IgD-negative memory B cell (primary cell): ENCODE data around the gene CCNY. TPM values are rescaled to one million over a fixed set of nuclear protein-coding genes. Genes with fewer than 3 reads are reported as not detected.
"Not testable (repeated sequence)": the region's sequence is repeated elsewhere in the genome, so short reads cannot be mapped to it uniquely, and the experiment has no call there.

Experiments
- H3K27ac Mint-ChIP-seq, 3 donors: one replicate each; pipeline ENCODE4 v1.8.0; 2020 to 2022; ENCODE audit warnings: mild to moderate bottlenecking in 3 of 3, mixed read lengths in 3 of 3, moderate library complexity in 1 of 3
- H3K27me3 Mint-ChIP-seq: one replicate; pipeline ENCODE4 v1.8.0; 2021; ENCODE audit warnings: mixed read lengths
- H3K36me3 Mint-ChIP-seq: one replicate; pipeline ENCODE4 v1.8.0; 2020; ENCODE audit warnings: mild to moderate bottlenecking, mixed read lengths
- H3K4me1 Mint-ChIP-seq, 3 donors: one replicate each; pipeline ENCODE4 v1.8.0; 2020 to 2022; ENCODE audit warnings: mixed read lengths in 3 of 3, mild to moderate bottlenecking in 1 of 3
- H3K4me3 Mint-ChIP-seq, 4 donors: one replicate each; pipeline ENCODE4 v1.8.0; 2020 to 2022; ENCODE audit warnings: mild to moderate bottlenecking in 4 of 4, mixed read lengths in 4 of 4, moderate library complexity in 3 of 4
- H3K9me3 Mint-ChIP-seq, 3 donors: one replicate each; pipeline ENCODE4 v1.8.0; 2020 to 2021; ENCODE audit warnings: mixed read lengths in 3 of 3, mild to moderate bottlenecking in 1 of 3
- polyA plus RNA-seq: library from polyadenylated mRNA; unstranded; fragments of 300-500 nt; fragmentation: Illumina TruSeq; gene quantifications from one replicate; pipeline ENCODE4 v1.2.3, GENCODE V29; 2021

The CCNY gene
- polyA plus RNA-seq, 1 donor from 2014 or later: 8.3 TPM

DNA sequence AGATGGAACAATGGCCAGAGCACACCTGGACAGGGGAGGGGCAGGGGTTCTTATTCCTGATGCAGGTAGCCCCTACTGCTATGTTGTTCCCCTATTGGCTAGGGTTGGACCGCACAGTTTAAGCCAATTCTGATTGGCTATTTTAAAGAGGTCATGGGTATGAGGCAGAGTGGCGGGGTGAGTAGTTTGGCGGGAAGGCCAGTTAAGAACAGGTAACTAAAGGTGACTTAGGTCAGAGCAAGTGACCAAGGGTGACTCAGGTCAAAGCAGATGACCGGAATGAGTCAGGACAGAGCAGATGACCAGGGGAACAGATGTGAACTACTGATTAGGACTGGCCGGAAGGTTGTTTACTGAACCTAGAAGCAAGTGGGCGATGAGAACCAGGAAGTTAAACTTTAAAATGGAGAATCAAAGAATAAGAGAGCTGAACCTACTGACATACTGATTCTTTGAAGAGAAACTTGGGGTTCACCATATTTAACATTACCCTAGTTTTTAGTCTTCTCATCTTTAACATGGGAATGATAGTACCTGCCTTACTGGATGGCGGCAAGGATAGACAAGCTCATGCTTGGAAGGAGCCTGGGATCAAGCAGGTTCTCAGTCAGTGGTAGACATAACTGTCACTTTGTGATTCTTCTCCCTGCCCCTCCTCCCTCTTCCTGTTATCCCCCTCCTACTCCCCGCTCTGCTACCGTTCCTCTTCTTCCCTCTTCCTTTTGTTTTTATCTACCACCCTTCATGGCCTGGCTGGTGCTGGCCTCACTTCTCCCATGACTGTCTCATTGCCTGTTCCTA lies 55.0 kb downstream of the CCNY start:
- Mint-ChIP-seq H3K4me1 (peaks cover 26 to 45% (median 45%) of the 10 kb centered on the region in 3 donors), H3K27me3 (no peaks in the 10 kb centered on the region), H3K27ac (no peak overlapping the region), H3K4me3 (peak overlapping the region in 2 of 4 donors; percentile 14 to 34), H3K9me3 (peaks cover 0 to 11% (median 3%) of the 10 kb centered on the region in 3 donors), H3K36me3 (peaks cover 10% of the 10 kb centered on the region)

DNA sequence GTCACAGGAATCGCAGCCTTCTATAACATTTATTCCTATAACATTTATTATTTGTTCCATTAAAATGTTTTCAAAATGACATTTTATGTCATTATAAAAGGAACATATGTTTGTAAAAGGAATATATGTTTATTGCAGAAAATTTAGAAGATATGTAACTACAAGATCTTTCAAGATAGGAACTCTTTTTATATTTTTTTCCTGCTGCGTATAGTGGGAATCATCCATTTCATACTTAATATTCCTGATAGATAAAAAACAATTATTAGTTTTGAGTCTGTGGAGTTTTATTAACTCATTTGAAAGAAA lies 55.6 kb downstream of the CCNY start:
- Mint-ChIP-seq H3K4me1 (peaks cover 27 to 50% (median 41%) of the 10 kb centered on the region in 3 donors), H3K27ac (no peak overlapping the region), H3K4me3 (no peak overlapping the region), H3K27me3 (no peaks in the 10 kb centered on the region), H3K36me3 (peaks cover 10% of the 10 kb centered on the region), H3K9me3 (peaks cover 0 to 11% (median 3%) of the 10 kb centered on the region in 3 donors)

DNA sequence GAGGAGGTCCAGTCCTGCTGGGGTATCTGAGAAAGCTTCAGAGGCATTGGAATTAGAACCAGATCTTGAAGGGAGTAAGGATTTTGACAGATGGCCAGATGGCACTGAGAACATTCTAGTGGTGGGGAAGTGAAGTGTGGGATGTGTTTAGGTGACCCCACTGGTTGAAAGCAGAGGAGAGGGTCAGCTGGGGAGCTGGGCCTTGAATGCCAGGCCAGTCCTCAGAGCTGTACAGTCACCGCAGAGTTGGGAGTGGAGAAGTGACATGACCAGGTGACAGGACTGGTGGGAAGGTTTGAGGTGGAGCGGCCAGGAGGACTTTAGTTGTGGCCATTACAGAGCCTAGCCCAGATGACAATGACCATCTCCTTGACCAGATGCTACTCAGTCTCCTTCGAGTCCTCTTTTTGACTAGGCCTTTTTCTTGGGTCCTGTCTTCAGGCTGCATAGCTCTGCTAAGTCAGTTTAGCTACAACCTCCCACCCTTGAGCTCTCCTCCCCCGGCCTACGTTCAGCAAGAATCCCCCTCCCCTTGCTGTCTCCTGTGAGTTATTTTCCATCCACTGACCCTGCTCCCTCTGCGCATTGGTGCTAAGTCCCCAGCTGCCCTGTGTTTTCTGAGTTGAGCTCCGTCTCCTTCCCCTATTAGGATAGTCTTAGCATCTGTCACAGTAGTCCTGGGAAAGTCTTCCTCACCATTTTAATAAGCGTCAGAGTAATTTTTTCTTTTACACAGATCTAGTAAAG lies 56.3 kb downstream of the CCNY start:
- Mint-ChIP-seq H3K36me3 (peaks cover 10% of the 10 kb centered on the region), H3K4me1 (peaks cover 28 to 51% (median 38%) of the 10 kb centered on the region in 3 donors), H3K4me3 (no peak overlapping the region), H3K9me3 (peaks cover 0 to 11% (median 3%) of the 10 kb centered on the region in 3 donors), H3K27ac (no peak overlapping the region), H3K27me3 (no peaks in the 10 kb centered on the region)

DNA sequence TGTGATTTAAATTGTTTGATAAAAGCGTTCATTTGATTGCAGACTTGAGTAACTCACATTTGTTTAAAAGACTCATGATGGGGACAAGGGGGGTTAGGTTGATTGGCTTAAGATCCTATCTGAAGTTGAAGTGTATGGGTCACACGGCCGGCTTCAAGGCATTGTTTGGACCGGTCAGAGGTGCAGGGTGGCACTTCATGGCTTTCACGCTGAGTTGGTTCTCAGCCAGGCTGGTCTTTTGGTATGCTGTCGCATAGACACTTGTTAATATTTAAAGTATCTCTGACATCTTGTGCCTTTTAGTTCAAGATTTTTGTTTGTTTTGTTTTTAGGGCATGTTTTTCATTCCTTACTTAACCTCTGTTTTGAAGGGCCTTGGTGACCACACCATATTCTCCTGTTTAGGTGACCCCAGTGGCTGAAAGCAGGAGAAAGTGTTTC lies 58.1 kb downstream of the CCNY start:
- Mint-ChIP-seq H3K4me3 (peak overlapping the region in 2 of 4 donors; percentile 30 to 47), H3K9me3 (peaks cover 0 to 11% (median 3%) of the 10 kb centered on the region in 3 donors), H3K27ac (no peak overlapping the region), H3K27me3 (no peaks in the 10 kb centered on the region), H3K36me3 (peaks cover 10% of the 10 kb centered on the region), H3K4me1 (peaks cover 30 to 54% (median 35%) of the 10 kb centered on the region in 3 donors)

DNA sequence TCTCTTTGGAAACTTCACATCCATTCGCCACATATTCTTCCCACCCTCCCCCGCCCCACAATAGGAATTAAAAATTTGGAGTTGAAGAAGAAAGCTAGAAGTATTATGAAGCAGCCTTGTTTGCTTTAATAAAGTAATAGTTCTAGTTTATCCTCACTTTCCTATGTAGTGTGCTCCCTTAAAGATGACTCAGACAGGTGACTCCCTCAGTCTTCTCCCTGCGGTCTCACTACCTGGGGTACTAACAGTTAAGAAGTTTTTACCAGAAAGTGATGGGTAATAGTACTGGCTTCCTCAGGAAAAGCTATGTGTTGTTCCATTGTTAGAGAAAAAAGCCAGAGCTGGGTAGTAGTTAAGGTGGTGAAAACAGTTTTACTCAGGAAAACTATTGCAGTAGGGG lies 58.6 kb downstream of the CCNY start:
- Mint-ChIP-seq H3K27me3 (no peaks in the 10 kb centered on the region), H3K4me3 (peak overlapping the region in 1 of 4 donors; percentile 19), H3K27ac (no peak overlapping the region), H3K9me3 (peaks cover 0 to 7% (median 3%) of the 10 kb centered on the region in 3 donors), H3K4me1 (peaks cover 35 to 59% (median 40%) of the 10 kb centered on the region in 3 donors), H3K36me3 (peaks cover 7% of the 10 kb centered on the region)

DNA sequence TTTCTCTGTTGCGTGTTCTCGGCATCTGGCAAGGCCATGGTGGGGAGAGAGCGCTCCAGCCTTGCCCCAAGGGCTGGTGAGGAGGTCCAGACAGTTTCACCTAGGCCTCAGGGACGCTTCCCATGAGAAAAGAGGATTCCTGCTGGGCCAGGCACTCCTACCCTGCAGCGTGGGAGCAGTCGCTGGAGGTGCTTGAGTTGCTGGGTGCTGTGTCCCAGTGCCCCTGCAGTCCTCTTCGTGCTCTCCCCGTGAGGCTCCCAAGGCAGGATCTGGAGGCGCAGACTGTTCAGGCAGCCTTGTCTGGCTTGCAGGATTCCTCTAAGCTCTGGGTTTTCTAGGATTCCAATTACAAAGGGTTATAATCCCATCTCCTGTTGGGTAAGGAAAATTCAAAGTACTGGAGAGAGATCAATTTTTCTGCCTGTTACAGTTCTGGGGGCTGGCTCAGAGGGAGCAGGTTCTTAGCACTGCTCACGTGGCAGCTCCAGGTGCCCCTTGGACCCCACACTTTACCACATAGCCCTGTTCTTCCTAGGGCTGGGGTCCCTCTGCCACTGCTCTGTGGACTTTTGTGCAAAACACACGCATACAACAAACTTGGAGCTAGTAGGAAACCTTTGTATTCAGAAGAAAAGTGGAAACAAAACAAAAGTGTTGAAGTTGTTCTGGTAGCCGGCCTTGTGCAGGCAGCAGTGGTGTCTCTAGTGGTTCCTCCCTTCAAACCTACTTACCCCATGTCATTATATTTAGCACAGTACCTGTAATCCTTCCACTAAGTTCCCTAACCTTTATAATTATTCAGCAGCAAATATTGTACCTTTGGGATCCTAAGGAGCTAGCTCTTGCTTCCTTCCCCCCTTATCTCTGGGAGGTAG lies 60.5 kb downstream of the CCNY start:
- Mint-ChIP-seq H3K4me1 (peaks cover 36 to 57% (median 38%) of the 10 kb centered on the region in 3 donors), H3K27ac (no peak overlapping the region), H3K9me3 (no peaks in the 10 kb centered on the region), H3K4me3 (no peak overlapping the region), H3K36me3 (peaks cover 1% of the 10 kb centered on the region), H3K27me3 (no peaks in the 10 kb centered on the region)

DNA sequence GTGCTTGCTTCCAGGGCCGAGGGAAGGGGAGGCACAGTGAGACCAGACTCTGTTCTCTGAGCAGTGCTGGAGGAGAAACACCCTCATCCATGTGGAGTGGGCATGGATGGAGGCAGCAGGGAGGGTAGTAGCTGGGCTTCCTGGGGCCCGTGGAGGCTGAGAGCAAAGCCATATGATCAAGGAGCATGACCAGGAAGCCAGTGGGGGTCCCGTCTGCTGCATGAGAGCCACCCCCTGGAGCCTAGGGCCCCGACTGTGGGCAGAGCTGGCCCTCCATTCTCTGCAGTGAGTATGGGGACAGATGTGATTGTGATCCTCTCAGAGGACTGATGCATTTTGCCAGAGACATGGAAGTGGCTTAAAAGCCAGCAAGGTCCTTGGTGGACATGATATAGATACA lies 61.6 kb downstream of the CCNY start:
- Mint-ChIP-seq H3K27ac (peak overlapping the region in 1 of 3 donors; percentile 37), H3K4me1 (peaks cover 35 to 49% (median 36%) of the 10 kb centered on the region in 3 donors), H3K9me3 (no peaks in the 10 kb centered on the region), H3K27me3 (no peaks in the 10 kb centered on the region), H3K4me3 (no peak overlapping the region), H3K36me3 (peaks cover 1% of the 10 kb centered on the region)

DNA sequence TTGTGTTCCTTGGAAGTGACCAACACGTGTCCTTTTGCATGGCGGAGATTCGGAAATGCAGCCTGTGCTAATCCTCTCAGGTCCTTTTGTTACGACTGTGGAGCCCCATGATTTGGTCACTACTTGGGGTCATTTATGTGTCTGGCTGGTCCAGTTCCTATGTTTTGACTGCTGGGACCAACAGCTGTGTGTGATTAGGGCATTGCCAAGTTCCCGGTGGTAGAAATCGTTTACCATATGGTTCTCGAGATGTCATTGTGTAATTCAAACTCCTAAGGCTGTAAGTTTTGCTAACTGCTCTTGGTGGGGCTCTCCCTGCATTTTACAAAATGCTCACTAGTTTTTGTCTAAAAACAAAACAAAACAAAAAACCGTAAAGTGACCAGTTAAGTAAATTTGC lies 62.0 kb downstream of the CCNY start:
- no peaks in the 10 kb centered on the region for H3K9me3 Mint-ChIP-seq
- peaks cover 32 to 46% (median 36%) of the 10 kb centered on the region in 3 donors for H3K4me1 Mint-ChIP-seq
- peaks cover 1% of the 10 kb centered on the region for H3K36me3 Mint-ChIP-seq
- H3K27ac Mint-ChIP-seq: no peak overlapping the region
- H3K27me3 Mint-ChIP-seq: no peaks in the 10 kb centered on the region
- no peak overlapping the region for H3K4me3 Mint-ChIP-seq

DNA sequence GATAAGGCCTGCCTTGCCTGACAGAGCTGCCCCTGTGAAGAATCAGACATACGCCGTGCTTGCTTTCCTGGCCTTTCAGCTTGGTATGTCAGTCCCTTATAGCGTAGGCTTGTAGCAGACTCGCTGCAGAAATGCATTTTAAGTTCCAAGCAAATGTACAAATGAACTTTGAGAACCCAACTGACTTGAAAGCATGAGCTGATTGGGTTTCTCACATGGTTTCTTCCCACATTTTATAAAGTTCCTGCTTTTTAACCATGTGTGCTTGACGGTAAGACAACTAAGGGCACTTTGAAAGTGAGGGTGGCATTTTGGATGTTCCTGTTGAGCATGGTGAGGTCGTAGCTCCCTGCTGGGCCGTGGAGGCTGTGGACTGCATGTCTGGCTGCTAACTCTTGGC lies 62.6 kb downstream of the CCNY start:
- peaks cover 1% of the 10 kb centered on the region for H3K36me3 Mint-ChIP-seq
- peaks cover 32 to 43% (median 35%) of the 10 kb centered on the region in 3 donors for H3K4me1 Mint-ChIP-seq
- H3K27me3 Mint-ChIP-seq: no peaks in the 10 kb centered on the region
- H3K9me3 Mint-ChIP-seq: no peaks in the 10 kb centered on the region
- peak overlapping the region in 1 of 4 donors; percentile 1 for H3K4me3 Mint-ChIP-seq
- H3K27ac Mint-ChIP-seq: peak overlapping the region in 1 of 3 donors; percentile 35

DNA sequence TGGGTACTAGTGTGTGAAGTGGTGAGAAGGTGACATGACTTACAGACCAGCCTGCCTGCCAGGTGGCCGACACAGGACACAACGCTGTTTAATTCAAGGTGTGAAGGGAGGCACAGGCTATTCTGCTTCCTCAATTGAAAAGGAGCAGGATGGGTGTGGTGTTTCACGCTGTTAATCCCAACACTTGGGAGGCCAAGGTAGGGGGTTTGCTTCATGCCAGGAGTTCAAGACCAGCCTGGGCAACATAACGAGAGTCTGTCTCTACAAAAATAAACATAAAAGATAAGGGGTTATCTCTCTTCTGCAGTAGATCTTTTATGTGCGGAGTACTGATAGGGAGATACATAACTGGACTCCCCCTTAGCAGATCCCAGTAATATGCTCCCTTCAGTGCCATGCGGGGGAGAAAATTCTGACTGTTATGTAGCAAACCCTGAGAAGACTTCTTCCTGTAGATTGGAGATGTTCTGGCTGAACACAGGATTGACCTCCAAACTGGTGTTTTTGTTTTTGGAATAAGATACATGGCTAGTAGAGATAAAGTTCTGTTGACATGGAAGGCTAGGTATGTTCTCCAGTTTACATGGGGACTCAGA lies 63.2 kb downstream of the CCNY start:
- Mint-ChIP-seq H3K36me3 (peaks cover 1% of the 10 kb centered on the region), H3K27me3 (no peaks in the 10 kb centered on the region), H3K9me3 (no peaks in the 10 kb centered on the region), H3K4me1 (peaks cover 29 to 38% (median 29%) of the 10 kb centered on the region in 3 donors), H3K4me3 (peak overlapping the region in 1 of 4 donors; percentile 1), H3K27ac (peak overlapping the region in 2 of 3 donors; percentile 20 to 35)

DNA sequence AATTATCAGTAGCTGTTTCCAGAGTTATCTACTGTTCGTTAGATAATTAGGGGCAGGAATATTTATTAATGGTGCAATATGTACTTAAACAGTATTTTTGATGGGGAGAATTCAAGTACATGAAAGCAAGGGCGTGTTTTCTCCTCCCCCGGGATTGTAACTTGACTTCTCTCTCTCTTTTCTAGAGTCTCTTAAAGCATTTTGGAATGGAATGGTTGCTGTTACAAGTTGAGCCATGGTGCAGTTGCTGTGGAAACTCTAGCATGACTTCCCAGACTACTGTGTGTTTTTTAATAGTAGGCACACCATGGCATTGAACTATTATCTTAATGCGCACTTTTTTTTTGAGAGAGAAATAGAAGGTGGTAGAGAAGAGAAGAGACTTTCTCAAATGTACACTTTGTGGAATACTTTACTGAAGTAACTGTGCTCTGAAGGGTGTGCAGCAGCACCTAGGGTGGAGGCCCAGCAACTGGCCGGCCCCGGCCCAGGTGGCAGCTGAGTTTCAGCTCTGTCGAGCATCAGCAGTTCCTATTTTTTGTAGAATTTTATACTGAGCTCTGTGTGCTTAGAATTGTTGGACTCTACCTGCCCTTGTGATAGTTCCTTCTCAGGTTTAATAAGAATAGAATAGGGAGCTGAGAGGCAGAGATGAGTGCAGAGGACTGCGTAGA lies 64.4 kb downstream of the CCNY start:
- peak overlapping the region in 1 of 4 donors; percentile 24 for H3K4me3 Mint-ChIP-seq

DNA sequence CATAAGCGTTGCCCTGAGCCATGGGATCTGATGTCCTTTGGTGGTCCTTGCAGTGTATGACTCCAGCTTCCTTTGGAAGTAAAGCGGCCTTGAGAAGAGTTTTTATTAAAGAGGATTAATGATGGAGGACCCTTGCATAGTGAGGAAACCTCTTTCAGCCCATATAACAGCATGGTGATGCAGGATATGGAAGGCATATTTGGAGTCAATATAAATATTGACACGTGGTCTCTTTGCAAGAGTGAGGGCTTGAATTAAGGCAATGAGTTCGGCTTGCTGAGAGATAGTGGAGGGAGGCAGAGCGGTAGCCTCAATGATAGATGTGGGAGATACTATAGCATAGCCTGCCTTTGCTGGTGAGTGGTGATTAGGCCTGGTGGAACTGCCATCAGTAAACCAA lies 67.2 kb downstream of the CCNY start:
- H3K9me3 Mint-ChIP-seq, H3K4me3 Mint-ChIP-seq, H3K36me3 Mint-ChIP-seq, H3K27ac Mint-ChIP-seq, H3K27me3 Mint-ChIP-seq: not testable (repeated sequence)
- peaks cover 23 to 30% (median 27%) of the 10 kb centered on the region in 3 donors for H3K4me1 Mint-ChIP-seq

More for the DNA sequence above, 64.4 kb downstream of the CCNY start:
- Mint-ChIP-seq H3K4me1 (peaks cover 23 to 33% (median 24%) of the 10 kb centered on the region in 3 donors), H3K27me3 (no peaks in the 10 kb centered on the region), H3K36me3 (no peaks in the 10 kb centered on the region), H3K9me3 (no peaks in the 10 kb centered on the region), H3K27ac (no peak overlapping the region)

DNA sequence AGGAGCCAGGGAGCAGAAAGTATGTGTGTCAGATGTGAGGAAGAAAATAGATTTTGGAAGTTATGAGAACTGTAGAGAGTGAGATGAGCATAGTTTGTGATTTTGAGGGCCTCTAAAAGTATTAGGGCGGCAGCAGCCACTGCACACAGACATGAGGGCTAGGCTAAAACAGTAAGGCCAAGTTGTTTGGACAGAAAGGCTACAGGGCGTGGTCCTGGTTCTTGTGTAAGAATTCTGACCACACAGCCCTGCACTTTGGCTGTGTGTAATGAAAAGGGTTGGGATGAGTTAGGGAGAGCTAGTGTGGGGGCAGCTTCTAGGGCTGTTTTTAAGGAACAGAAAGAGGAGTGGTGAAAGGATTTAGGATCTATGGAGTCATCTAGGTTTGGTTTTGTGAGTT lies 67.8 kb downstream of the CCNY start:
- H3K27ac Mint-ChIP-seq, H3K9me3 Mint-ChIP-seq, H3K4me3 Mint-ChIP-seq, H3K36me3 Mint-ChIP-seq, H3K27me3 Mint-ChIP-seq: not testable (repeated sequence)
- peaks cover 23 to 27% (median 26%) of the 10 kb centered on the region in 3 donors for H3K4me1 Mint-ChIP-seq
